ENCODE results near the gene HHATL. TPM values are rescaled to one million over a fixed set of nuclear protein-coding genes. Genes with fewer than 3 reads are reported as not detected.

The HHATL gene
- total and polyA plus RNA-seq, 4 donors: 0.39 to 2.7 (median 0.62) TPM

GRCh38 chr3:42696356-42697288 is 6.0 kb downstream of the HHATL start:
- Histone ChIP-seq H3K9ac (ENCODE audit: insufficient read depth in 1 of 2, low read length in 2 of 2) (no peak overlapping the region), H3K27ac (ENCODE audit: low read depth in 1 of 2, low read length in 1 of 2) (no peak overlapping the region), H3K4me1 (ENCODE audit: control insufficient read depth in 5 of 5, insufficient read depth in 5 of 5, low read length in 5 of 5) (peaks cover 0 to 1% (median 0%) of the 10 kb centered on the region in 5 donors), H3K9me3 (ENCODE audit: control insufficient read depth in 4 of 4, insufficient read depth in 3 of 4, low read length in 3 of 4) (peaks cover 0 to 3% (median 0%) of the 10 kb centered on the region in 4 donors), H3K27me3 (ENCODE audit: control insufficient read depth in 3 of 3, insufficient read depth in 3 of 3, low read length in 2 of 3) (peaks cover 0 to 3% (median 2%) of the 10 kb centered on the region in 3 donors), H3K4me3 (no peak overlapping the region), H3K36me3 (ENCODE audit: control insufficient read depth in 4 of 4, insufficient read depth in 4 of 4, low read length in 4 of 4) (no peaks in the 10 kb centered on the region)
- no peak for ATAC-seq (ENCODE audit: insufficient read depth, low FRiP score)
- TF ChIP-seq CTCF (IDR thresholded peaks at IDR 0.05; ENCODE audit: control extremely low read depth, extremely low read depth): no peak
- DNase-seq: no peak
- WGBS, 2 donors: 70 to 81% methylated on average over 19 of the region's 19 CpGs

- no peak overlapping the region for H3K27ac ChIP-seq (ENCODE audit: low read depth in 1 of 2, low read length in 1 of 2)
- peaks cover 0 to 3% (median 0%) of the 10 kb centered on the region in 4 donors for H3K9me3 ChIP-seq (ENCODE audit: control insufficient read depth in 4 of 4, insufficient read depth in 3 of 4, low read length in 3 of 4)
- no peak overlapping the region for H3K4me3 ChIP-seq
- peaks cover 0 to 1% (median 0%) of the 10 kb centered on the region in 5 donors for H3K4me1 ChIP-seq (ENCODE audit: control insufficient read depth in 5 of 5, insufficient read depth in 5 of 5, low read length in 5 of 5)
- ATAC-seq (ENCODE audit: insufficient read depth, low FRiP score) (no peak), DNase-seq (no peak)
- peaks cover 0 to 3% (median 0%) of the 10 kb centered on the region in 3 donors for H3K27me3 ChIP-seq (ENCODE audit: control insufficient read depth in 3 of 3, insufficient read depth in 3 of 3, low read length in 2 of 3)
- no peak overlapping the region for H3K9ac ChIP-seq (ENCODE audit: insufficient read depth in 1 of 2, low read length in 2 of 2)
- H3K36me3 ChIP-seq (ENCODE audit: control insufficient read depth in 4 of 4, insufficient read depth in 4 of 4, low read length in 4 of 4): no peaks in the 10 kb centered on the region
- TF ChIP-seq CTCF (IDR thresholded peaks at IDR 0.05; ENCODE audit: control extremely low read depth, extremely low read depth): no peak
Observed at GRCh38 chr3:42694366-42694765, 8.2 kb downstream of the HHATL start.

GRCh38 chr3:42693530-42693930 is 9.1 kb downstream of the HHATL start:
- no peak for ATAC-seq (ENCODE audit: insufficient read depth, low FRiP score)

More at GRCh38 chr3:42693530-42693930, 9.1 kb downstream of the HHATL start:
- TF ChIP-seq CTCF (IDR thresholded peaks at IDR 0.05; ENCODE audit: control extremely low read depth, extremely low read depth): no peak
- Histone ChIP-seq H3K9me3 (ENCODE audit: control insufficient read depth in 4 of 4, insufficient read depth in 3 of 4, low read length in 3 of 4) (peaks cover 0 to 3% (median 0%) of the 10 kb centered on the region in 4 donors), H3K27me3 (ENCODE audit: control insufficient read depth in 3 of 3, insufficient read depth in 3 of 3, low read length in 2 of 3) (no peaks in the 10 kb centered on the region), H3K4me1 (ENCODE audit: control insufficient read depth in 5 of 5, insufficient read depth in 5 of 5, low read length in 5 of 5) (peaks cover 0 to 1% (median 0%) of the 10 kb centered on the region in 5 donors), H3K27ac (ENCODE audit: low read depth in 1 of 2, low read length in 1 of 2) (no peak overlapping the region), H3K9ac (ENCODE audit: insufficient read depth in 1 of 2, low read length in 2 of 2) (no peak overlapping the region), H3K4me3 (no peak overlapping the region), H3K36me3 (ENCODE audit: control insufficient read depth in 4 of 4, insufficient read depth in 4 of 4, low read length in 4 of 4) (no peaks in the 10 kb centered on the region)
- no peak for DNase-seq
- 70 to 76% methylated on average over 4 of the region's 4 CpGs for WGBS, 2 donors
